HG02588 (cell line): ENCODE results near the gene TAF10.
A peak's percentile ranks its signal among the peaks of the same experiment; 100 is the strongest.

Source experiments
- ATAC-seq: cut with Tn5 transposase; IDR thresholded peaks from one replicate; pipeline ENCODE4 v1.9.1; 2021; ENCODE audit warnings: mild to moderate bottlenecking, moderate library complexity; ENCODE audit not compliant: unreplicated experiment

The TAF10 gene

GRCh38 chr11:6612213-6613041, at the start of gene TAF10:
TAF10 (minus strand) TSS chr11:6612216; CDS start chr11:6612189, 27 bp downstream.
- peak; percentile 85 for ATAC-seq

GRCh38 chr11:6660712-6661111, 48.7 kb upstream of the TAF10 start:
- ATAC-seq, result no peak

GRCh38 chr11:6658647-6659046, 46.6 kb upstream of the TAF10 start:
- no peak for ATAC-seq

- no peak for ATAC-seq
Observed at GRCh38 chr11:6657346-6657745, 45.3 kb upstream of the TAF10 start.

GRCh38 chr11:6656936-6657335, 44.9 kb upstream of the TAF10 start:
- no peak for ATAC-seq

- ATAC-seq, result no peak
Observed at GRCh38 chr11:6656584-6656915, 44.5 kb upstream of the TAF10 start.

GRCh38 chr11:6655790-6656583, 44.0 kb upstream of the TAF10 start, which contains the start of gene DCHS1:
DCHS1 (minus strand) TSS chr11:6655809; CDS start chr11:6641613, 14,196 bp downstream.
- no peak for ATAC-seq

- ATAC-seq, result no peak
Observed at GRCh38 chr11:6655020-6655789, 43.2 kb upstream of the TAF10 start.

GRCh38 chr11:6654281-6655019, 42.4 kb upstream of the TAF10 start:
- ATAC-seq, result no peak

GRCh38 chr11:6653656-6654055, 41.6 kb upstream of the TAF10 start:
- ATAC-seq, result no peak

GRCh38 chr11:6653097-6653496, 41.1 kb upstream of the TAF10 start:
- no peak for ATAC-seq

GRCh38 chr11:6652182-6652581, 40.2 kb upstream of the TAF10 start:
- no peak for ATAC-seq

- ATAC-seq, result no peak
Observed at GRCh38 chr11:6650980-6651379, 39.0 kb upstream of the TAF10 start.

- ATAC-seq, result no peak
Observed at GRCh38 chr11:6650104-6650503, 38.1 kb upstream of the TAF10 start.

- ATAC-seq, result no peak
Observed at GRCh38 chr11:6648501-6648900, 36.5 kb upstream of the TAF10 start.

- no peak for ATAC-seq
Observed at GRCh38 chr11:6647836-6648235, 35.8 kb upstream of the TAF10 start.

GRCh38 chr11:6646918-6647679, 35.1 kb upstream of the TAF10 start:
- ATAC-seq, result peak; percentile 91

- no peak for ATAC-seq
Observed at GRCh38 chr11:6646576-6646917, 34.5 kb upstream of the TAF10 start.

GRCh38 chr11:6646071-6646470, 34.1 kb upstream of the TAF10 start:
- ATAC-seq, result no peak

GRCh38 chr11:6642957-6643356, 30.9 kb upstream of the TAF10 start:
- no peak for ATAC-seq
